Measurements from ENCODE around the gene MSI2. TPM values are rescaled to one million over a fixed set of nuclear protein-coding genes. Genes with fewer than 3 reads are reported as not detected.

MSI2 gene
- total and polyA plus RNA-seq, 2 donors (not counting 3 experiments of a cell fraction or from before 2014, with no cell fraction given) = 20.9 to 59.3 TPM

- CTCF ChIA-PET = interaction anchor here (1.0 to 3.1 kb wide), 4 partner anchors 9 to 335 kb away, joined by 3 to 17 read pairs (median 6); no protein-coding TSS in a partner anchor
- H3K27ac ChIP-seq (ENCODE audit: insufficient read depth, low read depth, low read length) = no peak overlapping the region
Observed at GRCh38 chr17:57577751-57578607, 321.7 kb downstream of the MSI2 start.

More at GRCh38 chr17:57577751-57578607, 321.7 kb downstream of the MSI2 start:
- Histone ChIP-seq H3K4me1 (ENCODE audit: control insufficient read depth, extremely low read depth, insufficient read depth, low read length) (no peaks in the 10 kb centered on the region), H3K9ac (replicated peaks; ENCODE audit: extremely low read depth, insufficient read depth, low read length) (no peak overlapping the region), H2AFZ (ENCODE audit: low read depth, low read length) (no peak overlapping the region), H3K36me3 (ENCODE audit: control insufficient read depth in 2 of 2, extremely low read depth in 1 of 2, insufficient read depth in 2 of 2, low read length in 2 of 2) (no peaks in the 10 kb centered on the region), H3K9me1 (replicated peaks; ENCODE audit: control insufficient read depth, extremely low read depth, insufficient read depth, low read length) (no peaks in the 10 kb centered on the region), H4K20me1 (replicated peaks; ENCODE audit: control insufficient read depth, extremely low read depth, insufficient read depth, low read length) (peaks cover 2% of the 10 kb centered on the region), H3K79me2 (ENCODE audit: control insufficient read depth, insufficient read depth, low read length) (no peaks in the 10 kb centered on the region), H3K4me3 (replicated peaks in 1 of 3; ENCODE audit: insufficient read depth in 1 of 3, low read depth in 1 of 3, low read length in 3 of 3) (no peak overlapping the region), H3K27me3 (ENCODE audit: control insufficient read depth in 2 of 2, insufficient read depth in 2 of 2, low read length in 2 of 2) (no peaks in the 10 kb centered on the region), H3K4me2 (ENCODE audit: insufficient read depth, low read length) (no peak overlapping the region), H3K9me3 (replicated peaks; ENCODE audit: control insufficient read depth, insufficient read depth, low read length) (no peaks in the 10 kb centered on the region)
- FAIRE-seq (no peak), DNase-seq (ENCODE audit: low read depth, low spot score) (no peak)
- intact Hi-C loops (cut with micrococcal nuclease) = no loop called here
- no peak for TF ChIP-seq POLR2AphosphoS5 (IDR thresholded peaks at IDR 0.05; ENCODE audit: insufficient read depth, low read depth, low read length)
- TF ChIP-seq JUN (IDR thresholded peaks at IDR 0.05; ENCODE audit: borderline replicate concordance, insufficient read depth, insufficient read length, low read depth) = no peak
- TF ChIP-seq MYC (IDR thresholded peaks at IDR 0.05; ENCODE audit: low read depth, low read length) = no peak
- TF ChIP-seq CTCF (IDR thresholded peaks at IDR 0.05; ENCODE audit: extremely low read depth in 1 of 2, insufficient read depth in 1 of 2, low read depth in 1 of 2, low read length in 2 of 2) = no peak
- no peak for TF ChIP-seq EZH2 (IDR thresholded peaks at IDR 0.05; ENCODE audit: borderline replicate concordance, low read depth, low read length, severe bottlenecking)
- TF ChIP-seq, protein P1, sequence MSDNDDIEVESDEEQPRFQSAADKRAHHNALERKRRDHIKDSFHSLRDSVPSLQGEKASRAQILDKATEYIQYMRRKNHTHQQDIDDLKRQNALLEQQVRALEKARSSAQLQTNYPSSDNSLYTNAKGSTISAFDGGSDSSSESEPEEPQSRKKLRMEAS (IDR thresholded peaks at IDR 0.05; ENCODE audit: insufficient read depth, insufficient read length) = no peak
- no peak for TF ChIP-seq GATA2 (IDR thresholded peaks at IDR 0.05; ENCODE audit: insufficient read depth, insufficient read length, low read depth, low read length)
- no peak for TF ChIP-seq POLR2A (IDR thresholded peaks at IDR 0.05; ENCODE audit: low read depth, low read length)
- TF ChIP-seq FOS (IDR thresholded peaks at IDR 0.05; ENCODE audit: borderline replicate concordance, insufficient read depth, low read length) = no peak
- POLR2A ChIA-PET = no interaction called here
- dilution Hi-C loops (cut with MboI; ENCODE audit: extremely low pct_ligation_motif_present, low sequenced_read_pairs) = no loop called here
- BruUV-seq (replicated peaks) = no TSS peak

Data from endothelial cell of umbilical vein (primary cell).